ENCODE measurements around the gene C14orf132. TPM values are rescaled to one million over a fixed set of nuclear protein-coding genes. Genes with fewer than 3 reads are reported as not detected.

C14orf132 gene
- total and polyA plus RNA-seq, 10 of the 15 experiments (the other 5 are each of a cell fraction or from before 2014, with no cell fraction given): under 0.01 to 1.2 (median 0.03) TPM; not detected in 2

GRCh38 chr14:96062010-96062409, 22.8 kb downstream of the C14orf132 start:
- no peak overlapping the region for H2AFZ ChIP-seq (ENCODE audit: control insufficient read depth, low read depth, low read length)
- SMC1A ChIA-PET (ENCODE audit: uncharacterized antibody, unreplicated experiment): interaction anchor here (1.2 to 2.7 kb wide), 2 partner anchors 25 to 36 kb away, joined by 3 to 20 read pairs; no protein-coding TSS in a partner anchor
- CTCF ChIA-PET: interaction anchor here (1.2 to 2.0 kb wide), 3 partner anchors 10 to 40 kb away, joined by 3 to 8 read pairs (median 6); no protein-coding TSS in a partner anchor
- DNase-seq (ENCODE audit: low read depth, low spot score) (no peak), FAIRE-seq (no peak), ATAC-seq (no peak)
- POLR2A ChIA-PET: no interaction called here
- no peaks in the 10 kb centered on the region for H4K20me1 ChIP-seq (ENCODE audit: control insufficient read depth, insufficient read depth)
- no peak overlapping the region for H3K27ac ChIP-seq (ENCODE audit: control insufficient read depth, insufficient read depth)
- in situ Hi-C loops (cut with MboI): no loop called here
- 42% methylated on average over 4 of the region's 4 CpGs for WGBS (ENCODE audit: insufficient coverage, insufficient replicate concordance, low lambda C conversion rate, missing lambda C conversion rate)
- no peaks in the 10 kb centered on the region for H3K9me3 ChIP-seq (replicated peaks; ENCODE audit: control insufficient read depth, insufficient read depth, low read length)
- H3K36me3 ChIP-seq (ENCODE audit: control insufficient read depth in 2 of 2, insufficient read depth in 2 of 2, low read length in 1 of 2): no peaks in the 10 kb centered on the region
- TF ChIP-seq BCL11A (IDR thresholded peaks at IDR 0.05; ENCODE audit: low read depth, low read length) (no peak), CTCF (IDR thresholded peaks at IDR 0.05 in 2 of 3, conservative IDR thresholded peaks at IDR 0.05 in 1 of 3; ENCODE audit: control insufficient read depth in 2 of 3, extremely low read depth in 1 of 3, insufficient read depth in 1 of 3, low read depth in 3 of 3, low read length in 3 of 3) (0 out of 6 replicates have a peak, but pooled peaks of 1 of the 3 experiments have one; percentile 3), BMI1 (IDR thresholded peaks at IDR 0.05; ENCODE audit: borderline replicate concordance) (no peak)
- no peak overlapping the region for H3K9ac ChIP-seq (ENCODE audit: control insufficient read depth, insufficient read depth, low read length)
- no TSS peak for BruUV-seq (replicated peaks)
- no peaks in the 10 kb centered on the region; a peak in 3 of 4 replicates for H3K27me3 ChIP-seq (replicated peaks in 1 of 2; ENCODE audit: control insufficient read depth in 2 of 2, insufficient read depth in 2 of 2, low read length in 1 of 2)
- intact Hi-C loops (cut with micrococcal nuclease; ENCODE audit: unreplicated experiment): no loop called here
- H3K4me3 ChIP-seq: no peak overlapping the region
- H3K4me1 ChIP-seq (ENCODE audit: control insufficient read depth, insufficient read depth, low read length): peaks cover 3% of the 10 kb centered on the region; the same call in 1 of the 2 replicates
- no peak overlapping the region for H3K4me2 ChIP-seq (ENCODE audit: control insufficient read depth, insufficient read depth)
- RAD21 ChIA-PET (ENCODE audit: unreplicated experiment): interaction anchor here (0.8 to 0.9 kb wide), 2 partner anchors 9 to 16 kb away, joined by 3 read pairs; no protein-coding TSS in a partner anchor
- no peaks in the 10 kb centered on the region for H3K79me2 ChIP-seq (ENCODE audit: control insufficient read depth, insufficient read depth, low read length)

GRCh38 chr14:96062506-96062905, 23.3 kb downstream of the C14orf132 start:
- RAD21 ChIA-PET (ENCODE audit: unreplicated experiment): interaction anchor here (0.8 kb wide), 1 partner anchor 16 kb away, joined by 3 read pairs; no protein-coding TSS in a partner anchor
- peak; percentile 7 for FAIRE-seq
- POLR2A ChIA-PET: no interaction called here
- TF ChIP-seq NFYA (IDR thresholded peaks at IDR 0.05; ENCODE audit: borderline replicate concordance, low read depth, low read length): no peak
- no peak for TF ChIP-seq KDM1A (IDR thresholded peaks at IDR 0.05; ENCODE audit: borderline replicate concordance)
- TF ChIP-seq TBL1XR1 (IDR thresholded peaks at IDR 0.05; ENCODE audit: low read depth, low read length): no peak
- no peak for TF ChIP-seq USF2 (IDR thresholded peaks at IDR 0.05; ENCODE audit: borderline replicate concordance, low read depth, low read length)
- no peak for TF ChIP-seq CHD1 (IDR thresholded peaks at IDR 0.05; ENCODE audit: low read depth, low read length)
- TF ChIP-seq PBX3 (IDR thresholded peaks at IDR 0.05; ENCODE audit: insufficient replicate concordance, low read depth, low read length): no peak
- no peak for TF ChIP-seq MTA3 (IDR thresholded peaks at IDR 0.05; ENCODE audit: borderline replicate concordance, low read length)
- TF ChIP-seq DPF2 (IDR thresholded peaks at IDR 0.05): no peak
- no peak for TF ChIP-seq NR2F1 (conservative IDR thresholded peaks at IDR 0.05)
- no peak for TF ChIP-seq SUZ12 (IDR thresholded peaks at IDR 0.05; ENCODE audit: unreplicated experiment)
- no peak for TF ChIP-seq POLR2A (IDR thresholded peaks at IDR 0.05; ENCODE audit: low read depth, low read length)
- no peak for TF ChIP-seq TCF12 (IDR thresholded peaks at IDR 0.05; ENCODE audit: low read depth, low read length)

More at GRCh38 chr14:96062506-96062905, 23.3 kb downstream of the C14orf132 start:
- in situ Hi-C loops (cut with MboI): no loop called here
- Histone ChIP-seq H3K4me2 (ENCODE audit: control insufficient read depth, insufficient read depth) (no peak overlapping the region), H2AFZ (ENCODE audit: control insufficient read depth, low read depth, low read length) (no peak overlapping the region), H3K36me3 (ENCODE audit: control insufficient read depth in 2 of 2, insufficient read depth in 2 of 2, low read length in 1 of 2) (no peaks in the 10 kb centered on the region), H3K27ac (ENCODE audit: control insufficient read depth, insufficient read depth) (no peak overlapping the region), H3K4me3 (no peak overlapping the region), H3K9me3 (replicated peaks; ENCODE audit: control insufficient read depth, insufficient read depth, low read length) (no peaks in the 10 kb centered on the region), H4K20me1 (ENCODE audit: control insufficient read depth, insufficient read depth) (no peaks in the 10 kb centered on the region), H3K4me1 (ENCODE audit: control insufficient read depth, insufficient read depth, low read length) (peaks cover 3% of the 10 kb centered on the region; the same call in 1 of the 2 replicates), H3K9ac (ENCODE audit: control insufficient read depth, insufficient read depth, low read length) (no peak overlapping the region), H3K27me3 (replicated peaks in 1 of 2; ENCODE audit: control insufficient read depth in 2 of 2, insufficient read depth in 2 of 2, low read length in 1 of 2) (no peaks in the 10 kb centered on the region; a peak in 2 of 4 replicates), H3K79me2 (ENCODE audit: control insufficient read depth, insufficient read depth, low read length) (no peaks in the 10 kb centered on the region)
- WGBS (ENCODE audit: insufficient coverage, insufficient replicate concordance, low lambda C conversion rate, missing lambda C conversion rate): 79% methylated on average over 6 of the region's 6 CpGs
- DNase-seq (ENCODE audit: low read depth, low spot score) (no peak), ATAC-seq (no peak)
- BruUV-seq (replicated peaks): no TSS peak
- intact Hi-C loops (cut with micrococcal nuclease; ENCODE audit: unreplicated experiment): no loop called here
- ChIA-PET CTCF (interaction anchor here (1.2 to 2.0 kb wide), 2 partner anchors 11 to 36 kb away, joined by 3 to 6 read pairs; no protein-coding TSS in a partner anchor), SMC1A (ENCODE audit: uncharacterized antibody, unreplicated experiment) (interaction anchor here (1.2 kb wide), 1 partner anchor 25 kb away, joined by 3 read pairs; no protein-coding TSS in a partner anchor)
